Sciatic nerve (tissue), 2 donors: ENCODE results near the gene BMF. TPM values are rescaled to one million over a fixed set of nuclear protein-coding genes. Genes with fewer than 3 reads are reported as not detected.

Experiments used
- ATAC-seq: fragments of 200-7000 bp; cut with Tn5 transposase; one replicate; pipeline ENCODE4 v1.9.1; 2020; ENCODE audit warnings: mild to moderate bottlenecking, moderate library complexity
- DNase-seq: peaks from one replicate; pipeline ENCODE4 v3.0.0-alpha.2; 2020; ENCODE audit warnings: low spot score
- intact Hi-C: fragments of 100-400 bp; cut with DNase I; formaldehyde crosslinking; loops from one replicate; pipeline ENCODE4 v1.14.2; 2022
- total RNA-seq: library from RNA; stranded (reverse); fragmentation: NEBNext Ultra II Directional; extraction: Animal tissue kit (Norgen Biotek cat#: 25700); gene quantifications from one replicate; pipeline ENCODE4 v1.2.1, GENCODE V29; 2021
- donor health status: DM: no; HTN: no; CAD: no.
- donor health status: DM: no; HTN: no; CAD: no.

BMF gene
- total RNA-seq, 1 donor from 2014 or later = 15.0 TPM

- intact Hi-C loops = no loop called here
- DNase-seq (no peak), ATAC-seq (no peak)
Observed at GRCh38 chr15:40094156-40094555, 14.5 kb downstream of the BMF start.

DNA sequence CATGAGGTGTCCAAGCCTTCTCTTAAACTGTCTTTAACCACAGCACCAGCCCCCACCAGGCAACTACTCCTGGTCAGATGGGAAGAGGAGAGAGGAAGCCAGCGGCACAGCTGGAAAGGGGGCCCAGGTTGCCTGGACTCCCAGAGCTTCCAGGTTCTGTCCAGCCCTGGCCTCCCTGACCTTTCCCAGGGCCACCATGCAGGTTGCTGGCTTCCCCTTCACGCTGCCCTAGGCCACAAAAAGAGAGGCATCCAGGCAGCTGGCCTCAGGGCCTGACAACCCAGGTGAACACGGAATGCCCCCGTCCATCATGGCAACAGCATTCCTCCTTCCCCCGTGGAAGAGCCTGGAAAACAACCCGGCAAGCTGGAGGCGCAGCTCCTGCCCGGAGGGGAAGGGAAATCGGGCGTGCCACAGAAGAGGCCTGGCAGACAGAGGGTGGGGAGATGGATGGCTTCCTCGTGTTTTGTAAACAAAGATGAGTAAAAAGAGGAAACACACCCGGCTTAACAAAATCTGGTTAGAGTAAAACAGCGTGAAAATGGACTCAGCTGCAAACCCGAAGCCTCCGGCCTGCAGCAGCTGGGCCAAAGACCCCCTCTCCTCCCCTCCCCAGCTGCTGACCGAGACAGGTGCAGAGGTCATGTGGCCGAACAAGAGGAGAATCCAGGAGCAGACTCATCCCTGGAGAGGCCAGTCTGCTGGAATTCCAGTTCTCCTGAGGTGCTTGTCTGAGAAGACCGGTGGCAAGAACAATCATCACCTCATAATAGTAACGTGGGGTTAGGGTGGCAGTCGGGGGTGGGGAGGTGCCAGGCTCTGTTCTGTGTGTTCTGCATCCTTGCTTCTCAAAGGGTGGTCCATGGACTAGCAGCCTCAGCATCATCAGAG lies 15.5 kb downstream of the BMF start:
- peak; percentile 53 for DNase-seq
- intact Hi-C loops = no loop called here
- ATAC-seq = no peak

- DNase-seq = peak; percentile 79
- intact Hi-C loops = no loop called here
- peak; percentile 90 for ATAC-seq
Observed at GRCh38 chr15:40092256-40092978, 16.3 kb downstream of the BMF start.

GRCh38 chr15:40091861-40092255 lies 16.8 kb downstream of the BMF start:
- DNase-seq = no peak
- peak; percentile 1 for ATAC-seq
- intact Hi-C loops = no loop called here

DNA sequence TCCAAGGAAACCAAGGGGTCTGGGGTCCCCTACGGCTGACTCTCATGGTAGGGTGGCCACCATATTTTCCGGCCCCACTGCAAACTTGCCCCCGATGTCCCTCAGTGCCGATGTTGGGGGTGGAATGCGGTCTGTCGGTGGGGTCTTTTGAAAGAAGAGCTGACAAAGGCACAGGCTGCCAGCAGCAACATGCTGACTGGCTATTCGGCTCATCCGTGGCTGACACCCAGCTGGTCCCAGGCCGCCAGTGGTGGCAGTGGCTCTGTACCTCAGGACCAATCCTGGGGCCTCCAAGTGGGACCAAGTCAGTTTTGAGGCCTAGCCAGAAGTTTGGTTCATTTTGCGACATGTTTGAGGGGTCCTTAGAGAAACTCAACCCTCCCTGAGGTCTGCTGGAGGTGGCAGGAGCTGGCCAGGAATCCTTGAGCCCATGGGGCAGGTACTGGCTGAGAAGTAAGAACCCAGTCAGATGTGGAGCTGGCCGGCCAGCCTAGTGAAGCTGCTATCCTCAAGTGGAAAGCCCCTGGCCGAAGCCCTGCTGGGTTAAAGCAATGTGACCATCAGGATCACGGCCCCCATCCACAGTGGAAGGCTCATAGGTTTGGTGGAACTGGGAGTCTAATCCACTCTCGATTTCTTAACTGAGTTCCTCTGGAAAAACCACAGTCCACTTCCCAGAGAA lies 17.8 kb downstream of the BMF start:
- intact Hi-C loops = no loop called here
- no peak for ATAC-seq
- no peak for DNase-seq

DNA sequence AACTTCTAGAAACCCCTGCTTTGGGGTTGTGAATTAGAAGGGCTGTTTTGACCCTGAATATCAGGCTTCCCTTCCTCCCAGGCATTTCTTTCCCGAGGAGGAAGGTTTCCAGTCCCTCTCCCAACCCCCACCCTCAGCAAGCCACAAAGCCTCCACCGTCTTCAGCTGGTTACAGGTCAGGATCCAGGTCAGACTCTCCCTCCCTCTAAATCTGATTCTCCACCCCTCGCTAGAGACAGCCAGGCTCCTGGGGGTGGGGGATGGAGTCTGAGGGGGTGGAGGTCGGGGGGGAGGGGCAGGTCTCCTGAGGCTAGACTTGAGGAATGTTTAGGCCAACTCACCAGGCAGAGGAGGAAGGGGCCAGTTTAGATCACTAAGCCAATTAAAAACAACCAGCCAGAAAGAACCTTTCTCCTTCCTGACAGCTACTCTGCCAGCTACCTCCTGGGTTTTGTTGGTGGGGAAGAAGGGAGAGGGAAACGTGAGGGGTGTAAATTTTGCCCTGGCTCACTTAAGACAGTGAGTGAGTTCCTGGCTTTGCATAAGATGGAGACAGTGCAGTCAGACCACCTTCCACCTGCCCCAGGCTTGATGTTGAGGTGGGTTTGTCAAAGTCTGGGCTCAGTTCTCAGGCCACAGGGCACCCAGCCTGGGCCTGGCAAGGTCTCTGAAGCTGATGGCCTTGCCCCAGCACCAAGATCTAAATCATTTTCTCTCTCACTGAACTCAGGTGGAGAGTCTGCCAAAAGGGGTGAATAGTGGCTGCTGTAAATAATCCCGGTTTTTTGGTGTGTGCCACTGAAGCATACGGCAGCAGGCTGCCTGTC lies 19.5 kb downstream of the BMF start:
- intact Hi-C loops = no loop called here
- ATAC-seq = no peak
- DNase-seq = no peak

- intact Hi-C loops = no loop called here
- DNase-seq = no peak
- peak; percentile 57 for ATAC-seq
Observed at GRCh38 chr15:40087991-40088928, 20.4 kb downstream of the BMF start.

DNA sequence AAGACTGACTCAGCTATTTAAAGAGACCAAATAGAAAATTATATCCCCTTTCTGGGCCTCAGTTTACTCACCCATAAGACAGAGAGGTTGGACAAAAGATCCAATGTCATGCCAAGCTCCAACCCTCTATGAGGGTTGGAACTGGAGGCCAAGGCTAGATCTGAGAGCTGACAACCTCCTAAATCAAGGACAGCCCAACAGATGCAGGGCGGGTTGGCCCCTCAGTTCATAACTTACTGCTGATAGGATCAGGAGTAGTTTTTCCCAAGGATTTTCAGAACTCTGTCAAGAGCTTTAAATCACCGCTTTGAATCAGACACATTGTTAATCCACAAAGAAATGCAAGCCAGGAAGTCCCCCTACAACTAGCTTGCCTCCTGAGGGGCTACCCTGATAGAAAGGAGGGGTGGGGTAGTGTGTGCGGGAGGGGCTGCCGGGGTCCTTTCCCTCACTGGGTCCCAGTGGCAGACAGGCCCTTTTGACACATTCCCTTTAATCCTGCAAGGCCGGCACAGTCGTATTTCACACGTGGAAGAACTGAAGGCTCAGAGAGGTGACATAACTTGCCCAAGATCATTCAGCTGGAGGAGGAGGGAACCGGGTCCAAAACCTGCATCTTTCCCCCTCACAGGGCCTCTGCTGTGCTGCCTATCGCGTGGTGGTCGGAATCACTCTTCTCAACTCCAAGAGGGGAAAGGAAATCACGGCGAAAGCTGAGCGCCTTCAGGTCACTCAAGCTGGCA lies 21.4 kb downstream of the BMF start:
- intact Hi-C loops = no loop called here
- no peak for ATAC-seq
- no peak for DNase-seq

- DNase-seq = no peak
- intact Hi-C loops = no loop called here
- no peak for ATAC-seq
Observed at GRCh38 chr15:40085266-40085665, 23.4 kb downstream of the BMF start.

- DNase-seq = no peak
- ATAC-seq = no peak
- intact Hi-C loops = no loop called here
Observed at GRCh38 chr15:40084650-40085049, 24.0 kb downstream of the BMF start.

DNA sequence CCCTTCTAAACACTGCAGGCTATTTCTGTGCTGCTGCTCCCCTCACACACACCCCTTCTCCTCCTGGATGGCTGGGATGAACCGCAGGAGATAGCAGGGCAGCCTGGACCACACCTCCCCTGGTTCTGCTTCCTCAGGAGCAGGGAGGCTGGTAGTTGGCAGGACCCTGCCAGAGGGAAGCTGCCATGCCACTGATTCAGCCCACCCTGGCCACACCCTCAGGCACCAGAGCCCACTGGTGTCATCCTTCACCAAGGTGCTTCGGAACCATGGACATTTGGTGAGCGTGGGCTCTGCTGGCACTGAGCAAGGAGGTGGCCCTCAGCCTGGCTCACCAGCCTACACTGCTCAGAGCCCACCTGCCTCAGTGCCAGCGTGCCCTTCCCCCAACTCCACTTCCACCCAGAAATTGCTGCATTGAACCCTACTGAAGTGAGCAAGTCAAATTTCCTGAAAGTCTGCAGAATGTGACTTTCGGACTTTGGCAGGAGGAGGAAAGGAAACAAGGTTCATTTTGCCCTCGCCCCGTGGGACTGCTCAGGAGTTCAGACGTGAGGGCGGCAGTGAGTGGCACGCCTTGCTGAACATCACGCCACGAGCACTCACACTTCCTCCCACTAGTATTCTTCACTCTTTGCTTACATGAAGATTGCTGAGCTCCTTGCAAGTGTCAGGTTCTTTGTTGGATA lies 26.3 kb downstream of the BMF start:
- intact Hi-C loops = no loop called here
- ATAC-seq (peak; percentile 36), DNase-seq (no peak)

- ATAC-seq (peak; percentile 97), DNase-seq (peak; percentile 90)
- intact Hi-C loops = no loop called here
Observed at GRCh38 chr15:40081691-40082194, 26.9 kb downstream of the BMF start.

- DNase-seq (no peak), ATAC-seq (no peak)
- intact Hi-C loops = no loop called here
Observed at GRCh38 chr15:40080847-40081246, 27.8 kb downstream of the BMF start.

GRCh38 chr15:40080104-40080503 lies 28.6 kb downstream of the BMF start:
- ATAC-seq (no peak), DNase-seq (no peak)
- intact Hi-C loops = no loop called here

- ATAC-seq (no peak), DNase-seq (no peak)
- intact Hi-C loops = no loop called here
Observed at GRCh38 chr15:40079456-40079855, 29.2 kb downstream of the BMF start.

DNA sequence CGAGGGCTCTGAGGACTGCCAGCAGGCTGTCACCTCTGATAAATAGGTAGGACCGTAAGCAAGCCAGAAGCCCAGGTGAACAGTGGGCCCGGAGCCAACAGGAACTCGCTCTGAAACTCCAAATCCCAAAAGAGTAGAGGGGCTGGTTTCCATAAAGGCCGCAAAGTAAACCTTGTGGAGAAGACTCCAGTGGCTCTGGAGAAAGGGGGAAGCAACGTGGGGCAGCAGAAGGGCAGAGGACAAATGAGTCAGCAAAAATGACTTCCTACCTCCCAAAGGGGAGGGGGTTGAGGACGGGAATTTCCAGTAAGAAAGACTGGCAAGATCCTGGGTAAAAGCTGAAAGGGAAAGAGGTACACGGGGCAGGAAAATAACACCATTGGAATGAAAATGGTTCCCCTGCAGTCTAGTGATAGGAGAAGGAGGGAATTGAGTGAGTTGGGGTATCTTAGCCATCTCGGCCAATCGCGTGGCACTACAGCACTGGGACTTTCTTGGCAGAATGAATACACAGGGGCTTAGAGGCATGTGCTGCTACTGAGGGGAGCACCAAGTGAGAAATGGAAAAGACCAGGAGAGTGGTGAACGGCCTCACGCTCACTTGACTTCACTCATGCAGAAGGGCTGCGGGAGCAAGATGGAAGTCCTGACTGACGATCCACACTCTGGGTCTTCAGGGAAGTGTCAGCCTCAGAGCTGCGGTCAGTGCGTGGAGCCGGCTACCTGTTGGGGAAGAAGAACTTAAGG lies 33.2 kb downstream of the BMF start:
- intact Hi-C loops = no loop called here
- no peak for DNase-seq
- ATAC-seq = no peak
